Measurements from ENCODE around the gene SEMA3C.

SEMA3C gene

GRCh38 chr7:80908360-80908797 lies 10.5 kb downstream of the SEMA3C start:
- Histone ChIP-seq H3K27me3 (ENCODE audit: insufficient read depth, poor library complexity, severe bottlenecking) (peaks cover 4% of the 10 kb centered on the region), H3K27ac (replicated peaks) (no peak overlapping the region), H3K4me3 (replicated peaks; ENCODE audit: insufficient read depth, low read length) (no peak overlapping the region)
- TF ChIP-seq GABPA (IDR thresholded peaks at IDR 0.05; ENCODE audit: low read depth) = no peak
- no peak for DNase-seq (ENCODE audit: low read depth in 1 of 2, low spot score in 1 of 2)

- H3K4me3 ChIP-seq (replicated peaks; ENCODE audit: insufficient read depth, low read length) = no peak overlapping the region
- H3K27ac ChIP-seq (replicated peaks) = no peak overlapping the region
- peaks cover 4% of the 10 kb centered on the region for H3K27me3 ChIP-seq (ENCODE audit: insufficient read depth, poor library complexity, severe bottlenecking)
- no peak for TF ChIP-seq REST (IDR thresholded peaks at IDR 0.05; ENCODE audit: insufficient replicate concordance, low read depth)
- TF ChIP-seq GABPA (IDR thresholded peaks at IDR 0.05; ENCODE audit: low read depth) = no peak
- TF ChIP-seq SPI1 (IDR thresholded peaks at IDR 0.05; ENCODE audit: borderline replicate concordance, low read depth) = no peak
- TF ChIP-seq CTCF (IDR thresholded peaks at IDR 0.05; ENCODE audit: insufficient read depth, low read length) = no peak
- no peak for DNase-seq (ENCODE audit: low read depth in 1 of 2, low spot score in 1 of 2)
Observed at GRCh38 chr7:80907612-80908011, 11.2 kb downstream of the SEMA3C start.

GRCh38 chr7:80907141-80907601 lies 11.7 kb downstream of the SEMA3C start:
- Histone ChIP-seq H3K27me3 (ENCODE audit: insufficient read depth, poor library complexity, severe bottlenecking) (peaks cover 4% of the 10 kb centered on the region), H3K27ac (replicated peaks) (no peak overlapping the region), H3K4me3 (replicated peaks; ENCODE audit: insufficient read depth, low read length) (no peak overlapping the region)
- TF ChIP-seq SPI1 (IDR thresholded peaks at IDR 0.05; ENCODE audit: borderline replicate concordance, low read depth) (no peak), CTCF (IDR thresholded peaks at IDR 0.05; ENCODE audit: insufficient read depth, low read length) (no peak), GABPA (IDR thresholded peaks at IDR 0.05; ENCODE audit: low read depth) (no peak), POLR2AphosphoS5 (IDR thresholded peaks at IDR 0.05; ENCODE audit: low read depth) (no peak), REST (IDR thresholded peaks at IDR 0.05; ENCODE audit: insufficient replicate concordance, low read depth) (no peak)
- no peak for DNase-seq (ENCODE audit: low read depth in 1 of 2, low spot score in 1 of 2)

- Histone ChIP-seq H3K4me3 (replicated peaks; ENCODE audit: insufficient read depth, low read length) (no peak overlapping the region), H3K27ac (replicated peaks) (no peak overlapping the region), H3K27me3 (ENCODE audit: insufficient read depth, poor library complexity, severe bottlenecking) (peaks cover 4% of the 10 kb centered on the region)
- DNase-seq (ENCODE audit: low read depth in 1 of 2, low spot score in 1 of 2) = no peak
- TF ChIP-seq SPI1 (IDR thresholded peaks at IDR 0.05; ENCODE audit: borderline replicate concordance, low read depth) (no peak), GABPA (IDR thresholded peaks at IDR 0.05; ENCODE audit: low read depth) (no peak), CTCF (IDR thresholded peaks at IDR 0.05; ENCODE audit: insufficient read depth, low read length) (no peak), REST (IDR thresholded peaks at IDR 0.05; ENCODE audit: insufficient replicate concordance, low read depth) (no peak), POLR2AphosphoS5 (IDR thresholded peaks at IDR 0.05; ENCODE audit: low read depth) (no peak)
Observed at GRCh38 chr7:80905334-80905733, 13.5 kb downstream of the SEMA3C start.
